Mammary microvascular endothelial cell (primary cell): ENCODE measurements around the gene ATG101. TPM values are rescaled to one million over a fixed set of nuclear protein-coding genes. Genes with fewer than 3 reads are reported as not detected.

ENCODE experiments used
- total RNA-seq: library from RNA; depleted of rRNA; stranded (reverse); fragments of >200 nt; gene quantifications from 2 replicates; pipeline ENCODE4 v1.2.3, GENCODE V29; 2015

The ATG101 gene
- total RNA-seq: 74.1 and 75.3 TPM in 2 replicates

GRCh38 chr12:52069327-52070184 lies at the start of gene ATG101:
TSS of gene ATG101 (plus strand) at chr12:52069978. CDS start at chr12:52073651, 3,673 bp downstream.

GRCh38 chr12:52050758-52051541 lies 18.8 kb upstream of the ATG101 start, which contains the start of gene NR4A1:
TSS of gene NR4A1 (plus strand) at chr12:52051442. CDS start at chr12:52054329, 2,887 bp downstream.

GRCh38 chr12:52079576-52080402 lies 10.0 kb downstream of the ATG101 start, which contains the start of gene SMIM41:
TSS of gene SMIM41 (plus strand) at chr12:52079704. CDS start at chr12:52079780, 76 bp downstream.

Other genes starting within 250 kb of the ATG101 start
- 0.15 and 0.33 TPM in 2 replicates for gene FIGNL2, start 221.3 kb upstream of the ATG101 start, total RNA-seq
- gene ANKRD33, start 181.9 kb upstream of the ATG101 start, total RNA-seq: 1.0 TPM in 1 of 2 replicates, not detected in the other
- gene ACVRL1, start 162.5 kb upstream of the ATG101 start, total RNA-seq: 373 and 392 TPM in 2 replicates
- gene ACVR1B, start 118.3 kb upstream of the ATG101 start, total RNA-seq: 5.2 and 8.4 TPM in 2 replicates
- gene TAMALIN, start 63.0 kb upstream of the ATG101 start, total RNA-seq: 47.4 and 50.2 TPM in 2 replicates
- 4.4 and 10.5 TPM in 2 replicates for gene NR4A1, start 18.5 kb upstream of the ATG101 start, total RNA-seq
- not detected in 2 replicates for gene SMIM41, start 9.7 kb downstream of the ATG101 start, total RNA-seq
- 1.1 and 1.5 TPM in 2 replicates for gene KRT80, start 122.0 kb downstream of the ATG101 start, total RNA-seq
- 332 and 351 TPM in 2 replicates for gene KRT7, start 163.3 kb downstream of the ATG101 start, total RNA-seq
- 0.10 TPM in 1 of 2 replicates, not detected in the other for gene KRT86, start 204.7 kb downstream of the ATG101 start, total RNA-seq
- 0.20 and 0.67 TPM in 2 replicates for gene KRT81, start 221.6 kb downstream of the ATG101 start, total RNA-seq